GM21515 (cell line): ENCODE results near the gene NIPAL4.

Experiments
- ATAC-seq: cut with Tn5 transposase; IDR thresholded peaks from one replicate; pipeline ENCODE4 v1.9.1; 2021; ENCODE audit not compliant: unreplicated experiment

Gene NIPAL4

DNA sequence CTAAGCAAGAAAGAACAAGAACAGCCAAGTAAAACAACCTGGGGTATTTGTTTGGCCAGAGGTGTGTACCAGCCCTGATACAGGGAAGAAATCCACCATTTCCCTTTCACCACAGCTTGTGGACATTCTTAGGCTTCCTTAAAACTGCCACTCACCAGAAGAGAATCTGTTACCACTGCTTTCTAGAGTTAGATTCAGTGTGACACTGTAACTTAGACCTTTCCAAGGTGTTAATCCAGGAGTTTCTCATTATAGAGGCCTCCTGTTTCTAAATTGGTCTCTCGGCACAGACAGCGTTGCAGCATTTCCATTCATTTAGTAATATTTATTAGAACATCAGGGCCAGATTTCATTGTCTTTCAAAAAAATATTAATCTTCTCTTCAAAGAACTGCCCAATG, 55.0 kb downstream of the NIPAL4 start:
- ATAC-seq = no peak

DNA sequence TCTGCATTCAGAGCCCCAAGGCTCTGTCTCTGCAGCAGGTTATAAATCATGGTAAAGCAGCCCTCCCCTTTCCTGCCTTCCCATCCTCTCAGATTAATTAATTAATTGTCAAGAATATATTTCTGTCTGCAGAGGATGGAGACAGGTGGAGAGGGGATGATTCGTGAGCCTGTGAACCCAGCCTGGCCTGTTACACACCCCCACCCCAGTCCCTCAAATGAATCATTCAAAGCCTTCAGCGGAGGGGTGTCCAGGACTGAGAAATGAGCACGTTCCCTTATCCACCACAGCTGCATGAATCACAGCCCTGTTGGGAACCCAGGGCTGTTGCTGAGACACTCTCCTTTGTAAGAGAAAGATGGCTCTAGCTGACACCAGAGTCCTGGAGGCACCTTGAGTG, 56.0 kb downstream of the NIPAL4 start:
- ATAC-seq = no peak

DNA sequence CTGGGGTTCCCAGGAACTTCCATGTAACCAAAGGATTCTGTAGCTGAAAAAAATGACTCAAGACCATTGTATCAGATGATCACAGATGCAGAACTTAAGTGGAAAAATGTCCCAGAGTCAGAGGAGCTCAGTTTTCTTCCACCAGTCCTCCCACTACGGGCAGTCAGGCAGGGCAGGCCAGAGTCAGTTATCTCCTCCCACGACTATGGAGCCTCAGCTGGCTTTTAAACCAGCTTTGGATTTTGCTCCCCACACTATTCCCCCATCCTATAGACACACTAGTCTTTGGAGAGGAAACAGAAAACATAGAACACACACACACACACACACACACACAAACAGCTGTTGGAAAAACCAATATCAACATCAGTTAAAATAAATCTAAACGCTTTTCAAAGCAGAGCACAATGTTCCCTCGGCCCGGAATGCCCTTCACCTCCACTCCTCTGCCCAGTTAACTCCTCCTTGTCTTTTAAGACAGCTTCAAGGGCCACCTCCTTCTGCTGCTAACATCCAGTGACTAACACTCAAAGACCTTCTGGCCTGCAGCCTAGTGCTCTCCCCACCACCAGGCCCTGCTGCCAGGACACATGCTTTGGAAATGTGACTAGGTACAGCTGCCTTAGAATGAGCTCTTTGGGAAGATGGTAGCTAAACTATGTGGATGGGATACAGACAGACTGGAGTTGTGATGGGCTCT, 56.8 kb downstream of the NIPAL4 start:
- no peak for ATAC-seq

DNA sequence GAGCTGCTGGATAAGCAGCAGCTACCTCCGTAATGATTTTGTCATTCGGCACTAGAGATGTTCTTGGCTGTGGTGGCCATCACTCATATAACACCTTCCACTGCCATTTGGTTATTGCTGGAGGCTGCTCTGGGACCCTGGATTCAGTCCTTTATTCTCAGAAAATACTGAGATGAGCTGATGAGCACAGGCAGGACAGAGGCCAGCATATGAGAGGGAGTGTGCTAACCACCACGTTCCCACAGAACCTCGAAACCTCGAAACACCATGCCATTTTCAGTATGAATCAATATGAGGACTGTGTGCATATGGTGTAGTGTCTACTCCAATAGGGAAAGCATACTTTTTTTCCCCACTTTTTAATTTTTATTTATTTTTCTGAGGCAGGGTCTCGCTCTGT, 59.0 kb downstream of the NIPAL4 start:
- ATAC-seq = peak; percentile 63

DNA sequence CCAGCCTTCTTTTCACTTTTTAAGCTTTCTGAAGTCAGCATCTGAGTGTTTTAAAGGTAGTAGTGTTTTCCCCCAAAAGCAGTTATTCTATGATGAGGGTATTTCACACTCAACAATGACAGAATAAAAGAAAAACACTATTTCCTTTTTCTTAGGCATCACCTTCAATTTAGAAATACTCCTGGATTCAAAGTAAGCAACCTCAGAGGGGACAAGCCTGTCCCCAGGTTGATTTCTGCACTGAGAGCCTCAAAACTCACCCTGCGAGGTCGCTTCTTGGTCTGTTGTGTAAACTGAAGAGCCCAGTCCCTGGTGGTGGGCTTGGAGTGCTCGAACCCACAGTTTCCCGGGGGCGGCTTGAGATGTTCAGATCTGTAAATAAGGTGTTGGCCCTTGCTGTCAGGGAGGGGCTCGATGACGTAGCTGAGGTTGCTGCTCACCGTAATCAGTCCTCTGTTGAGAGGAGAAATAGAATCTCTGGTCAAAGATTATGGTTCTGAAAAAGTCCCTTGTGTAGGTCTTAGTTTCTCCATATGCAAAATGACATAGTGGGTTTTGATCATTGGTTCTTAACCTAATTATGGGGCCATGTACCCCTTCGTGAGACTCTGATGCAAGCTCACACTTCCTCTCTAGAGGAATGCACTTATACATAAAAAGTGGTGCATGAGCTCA, 59.7 kb downstream of the NIPAL4 start:
- peak; percentile 59 for ATAC-seq

DNA sequence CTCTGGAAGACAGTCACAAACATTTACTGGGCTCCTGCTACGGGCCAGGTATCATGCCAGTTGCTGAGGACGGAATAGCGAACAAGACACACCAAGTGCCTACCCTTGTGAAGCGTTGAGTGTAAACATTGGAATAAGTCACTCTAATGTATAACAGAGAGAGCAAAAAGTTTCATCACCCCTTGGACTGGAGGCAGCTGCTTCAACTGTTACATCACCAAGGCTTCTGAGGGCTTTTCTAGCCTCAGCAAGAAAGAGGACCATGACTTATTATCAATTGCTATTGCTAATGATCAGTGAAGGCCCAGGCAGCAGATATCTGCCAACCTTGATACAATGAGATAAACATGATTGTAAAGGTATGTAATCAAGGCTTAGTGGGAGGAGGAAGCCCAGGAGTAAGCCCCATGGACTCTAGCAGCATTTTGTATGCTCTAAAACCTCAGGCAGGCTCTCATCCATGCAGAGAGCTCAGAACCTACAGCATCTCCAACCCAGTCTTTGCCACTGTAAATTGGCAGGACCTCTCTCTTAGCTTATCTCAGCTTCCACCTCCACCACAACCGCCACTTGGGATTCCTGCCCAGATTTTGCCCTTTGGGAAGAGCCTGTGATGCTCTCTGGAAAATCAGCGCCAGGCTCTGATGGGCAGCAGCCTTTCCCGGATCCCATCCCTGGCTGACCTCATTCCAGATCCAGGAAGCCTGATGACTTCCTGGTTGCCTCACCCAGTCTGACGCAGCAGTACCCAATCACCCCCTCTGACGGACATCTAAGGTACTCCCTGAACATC, 61.1 kb downstream of the NIPAL4 start:
- no peak for ATAC-seq

DNA sequence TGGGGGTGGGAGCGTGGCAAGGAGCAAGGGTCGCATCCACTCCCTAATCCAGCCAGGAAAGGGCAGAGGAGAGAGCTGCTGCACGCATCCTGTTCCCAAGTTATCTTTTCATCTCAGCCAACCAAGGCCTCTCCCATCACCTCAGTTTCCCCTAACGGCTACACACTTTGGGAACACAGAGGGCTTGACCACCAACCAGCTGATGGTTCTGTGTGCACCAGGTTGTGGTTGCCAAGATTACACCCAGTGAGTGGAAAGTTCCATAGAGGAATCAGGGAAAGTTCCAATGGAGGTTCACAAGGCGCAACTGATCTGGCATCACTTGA, 61.7 kb downstream of the NIPAL4 start:
- no peak for ATAC-seq

DNA sequence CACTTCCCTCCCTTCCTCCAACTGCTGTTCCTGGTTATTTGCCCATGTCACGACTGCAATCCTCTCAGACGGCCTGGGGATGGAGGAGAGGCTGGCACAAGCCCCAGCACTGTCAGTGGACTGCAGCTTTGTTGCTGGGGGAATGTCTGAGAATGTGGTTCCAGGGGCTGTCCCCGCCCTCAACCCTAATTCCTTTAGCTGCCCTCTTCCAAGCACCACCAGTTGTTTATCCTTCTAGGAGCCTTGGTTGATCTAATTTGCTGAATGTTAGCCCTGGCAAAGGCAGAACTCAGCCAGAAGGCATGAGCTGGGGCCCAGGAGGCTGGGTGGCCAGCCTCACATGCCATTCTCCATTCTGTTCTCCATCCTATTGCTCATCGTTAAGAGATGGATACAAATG, 64.0 kb downstream of the NIPAL4 start:
- no peak for ATAC-seq
